ENCODE measurements around the gene C6orf141. TPM values are rescaled to one million over a fixed set of nuclear protein-coding genes. Genes with fewer than 3 reads are reported as not detected.

The C6orf141 gene
- total and polyA plus RNA-seq, 2 of the 8 experiments (the other 6 are each of a cell fraction or from before 2014, with no cell fraction given), result 7.6 to 16.1 TPM

GRCh38 chr6:49582529-49582928 lies 32.1 kb downstream of the C6orf141 start (continued):
- TF ChIP-seq ASH2L (IDR thresholded peaks at IDR 0.05; ENCODE audit: low read length) (no peak), SP2 (IDR thresholded peaks at IDR 0.05; ENCODE audit: low read length) (no peak), EGR1 (IDR thresholded peaks at IDR 0.05; ENCODE audit: borderline replicate concordance, low read depth, low read length) (no peak), CHD2 (IDR thresholded peaks at IDR 0.05; ENCODE audit: low read length) (no peak)
